Activated CD8-positive, alpha-beta memory T cell treated with anti-CD3 and anti-CD28 coated beads, Interleukin-2, amount 50 U/mL, for 4 hours (primary cell): ENCODE measurements around the gene C4A.
"Not testable (repeated sequence)": the region's sequence is repeated elsewhere in the genome, so short reads cannot be mapped to it uniquely, and the experiment has no call there.

Experiments
- DNase-seq: peaks from one replicate; pipeline ENCODE4 v3.0.0-alpha.2; 2020

C4A gene

GRCh38 chr6:31961616-31962015, 20.2 kb upstream of the C4A start:
- no peak for DNase-seq

- DNase-seq = no peak
Observed at GRCh38 chr6:31963921-31964320, 17.9 kb upstream of the C4A start.

GRCh38 chr6:31965700-31966099, 16.2 kb upstream of the C4A start:
- DNase-seq = no peak

GRCh38 chr6:31966506-31966905, 15.4 kb upstream of the C4A start:
- DNase-seq = no peak

- no peak for DNase-seq
Observed at GRCh38 chr6:31966997-31967925, 14.6 kb upstream of the C4A start.

GRCh38 chr6:31967926-31968320, 13.9 kb upstream of the C4A start:
- no peak for DNase-seq

GRCh38 chr6:31968326-31968725, 13.5 kb upstream of the C4A start:
- no peak for DNase-seq

- no peak for DNase-seq
Observed at GRCh38 chr6:31968791-31969711, 12.8 kb upstream of the C4A start.

- DNase-seq = no peak
Observed at GRCh38 chr6:31969712-31970603, 11.9 kb upstream of the C4A start.

- DNase-seq = no peak
Observed at GRCh38 chr6:31970604-31971271, 11.1 kb upstream of the C4A start.

- DNase-seq = no peak
Observed at GRCh38 chr6:31971279-31971992, 10.4 kb upstream of the C4A start.

- peak; percentile 98 for DNase-seq
Observed at GRCh38 chr6:31971993-31972708, 9.7 kb upstream of the C4A start, which contains the start of gene DXO. DXO (minus strand) TSS chr6:31972138; CDS start chr6:31971675, 463 bp downstream.

GRCh38 chr6:31972709-31973350, 9.0 kb upstream of the C4A start:
- no peak for DNase-seq

GRCh38 chr6:31976065-31976464, 5.8 kb upstream of the C4A start:
- not testable (repeated sequence) for DNase-seq

GRCh38 chr6:31977816-31978431, 3.9 kb upstream of the C4A start:
- no peak for DNase-seq

GRCh38 chr6:31978831-31979230, 3.0 kb upstream of the C4A start:
- no peak for DNase-seq

GRCh38 chr6:31979238-31979898, 2.5 kb upstream of the C4A start:
- no peak for DNase-seq

GRCh38 chr6:31980195-31980876, 1.5 kb upstream of the C4A start:
- DNase-seq = not testable (repeated sequence)
